Measurements from ENCODE around the gene INTS2. TPM values are rescaled to one million over a fixed set of nuclear protein-coding genes. Genes with fewer than 3 reads are reported as not detected.

Gene INTS2
- total RNA-seq, 2 experiments from 2014 or later: 8.5 to 8.7 TPM

- Mint-ChIP-seq H3K4me3 (no peak overlapping the region), H3K9me3 (no peaks in the 10 kb centered on the region), H3K27me3 (no peaks in the 10 kb centered on the region), H3K4me1 (ENCODE audit: low read depth) (no peaks in the 10 kb centered on the region), H3K27ac (no peak overlapping the region), H3K36me3 (ENCODE audit: low read depth) (no peaks in the 10 kb centered on the region)
- no peaks in the 10 kb centered on the region for H3K27me3 ChIP-seq (ENCODE audit: control insufficient read depth in 1 of 2, insufficient read depth in 2 of 2, low read length in 2 of 2)
- H3K9me3 ChIP-seq (ENCODE audit: control insufficient read depth in 1 of 2, insufficient read depth in 1 of 2, low read length in 2 of 2): no peaks in the 10 kb centered on the region
- ChIA-PET CTCF (no interaction called here), POLR2A (no interaction called here)
- TF ChIP-seq CTCF (IDR thresholded peaks at IDR 0.05): no peak
- H3K4me1 ChIP-seq (ENCODE audit: insufficient read depth, low read length): no peaks in the 10 kb centered on the region
- no peaks in the 10 kb centered on the region for H3K36me3 ChIP-seq (ENCODE audit: insufficient read depth, low read length)
- H3K27ac ChIP-seq (ENCODE audit: low read depth in 1 of 2, low read length in 2 of 2): no peak overlapping the region
- DNase-seq: no peak
- intact Hi-C loops (cut with DNase I, micrococcal nuclease): no loop called here
- no peak for ATAC-seq (ENCODE audit: poor library complexity)
- H3K4me3 ChIP-seq (ENCODE audit: low read length): no peak overlapping the region
These were observed 80.1 kb downstream of the INTS2 start for GRCh38 chr17:61847659-61848058.

GRCh38 chr17:61846761-61847375 lies 80.9 kb downstream of the INTS2 start:
- CTCF ChIA-PET: no interaction called here

GRCh38 chr17:61846088-61846487 lies 81.7 kb downstream of the INTS2 start:
- ChIA-PET CTCF (no interaction called here), POLR2A (no interaction called here)
- intact Hi-C loops (cut with DNase I, micrococcal nuclease): no loop called here
- no peaks in the 10 kb centered on the region for H3K9me3 Mint-ChIP-seq
- DNase-seq: no peak
- no peak overlapping the region for H3K4me3 Mint-ChIP-seq
- no peaks in the 10 kb centered on the region for H3K27me3 ChIP-seq (ENCODE audit: control insufficient read depth in 1 of 2, insufficient read depth in 2 of 2, low read length in 2 of 2)
- H3K4me1 Mint-ChIP-seq (ENCODE audit: low read depth): no peaks in the 10 kb centered on the region
- no peaks in the 10 kb centered on the region for H3K36me3 Mint-ChIP-seq (ENCODE audit: low read depth)
- no peak overlapping the region for H3K27ac Mint-ChIP-seq
- H3K4me1 ChIP-seq (ENCODE audit: insufficient read depth, low read length): no peaks in the 10 kb centered on the region
- no peaks in the 10 kb centered on the region for H3K36me3 ChIP-seq (ENCODE audit: insufficient read depth, low read length)
- ATAC-seq (ENCODE audit: poor library complexity): no peak
- H3K27me3 Mint-ChIP-seq: no peaks in the 10 kb centered on the region
- TF ChIP-seq CTCF (IDR thresholded peaks at IDR 0.05): no peak
- H3K9me3 ChIP-seq (ENCODE audit: control insufficient read depth in 1 of 2, insufficient read depth in 1 of 2, low read length in 2 of 2): no peaks in the 10 kb centered on the region
- H3K27ac ChIP-seq (ENCODE audit: low read depth in 1 of 2, low read length in 2 of 2): no peak overlapping the region
- no peak overlapping the region for H3K4me3 ChIP-seq (ENCODE audit: low read length)

More at GRCh38 chr17:61846761-61847375, 80.9 kb downstream of the INTS2 start:
- H3K27me3 Mint-ChIP-seq: no peaks in the 10 kb centered on the region
- H3K4me1 ChIP-seq (ENCODE audit: insufficient read depth, low read length): no peaks in the 10 kb centered on the region
- H3K4me3 Mint-ChIP-seq: no peak overlapping the region
- POLR2A ChIA-PET: no interaction called here
- H3K9me3 ChIP-seq (ENCODE audit: control insufficient read depth in 1 of 2, insufficient read depth in 1 of 2, low read length in 2 of 2): no peaks in the 10 kb centered on the region
- H3K36me3 ChIP-seq (ENCODE audit: insufficient read depth, low read length): no peaks in the 10 kb centered on the region
- no peak overlapping the region for H3K27ac Mint-ChIP-seq
- no peaks in the 10 kb centered on the region for H3K4me1 Mint-ChIP-seq (ENCODE audit: low read depth)
- ATAC-seq (ENCODE audit: poor library complexity): no peak
- H3K27me3 ChIP-seq (ENCODE audit: control insufficient read depth in 1 of 2, insufficient read depth in 2 of 2, low read length in 2 of 2): no peaks in the 10 kb centered on the region
- no peak overlapping the region for H3K27ac ChIP-seq (ENCODE audit: low read depth in 1 of 2, low read length in 2 of 2)
- H3K36me3 Mint-ChIP-seq (ENCODE audit: low read depth): no peaks in the 10 kb centered on the region
- no peaks in the 10 kb centered on the region for H3K9me3 Mint-ChIP-seq
- no peak overlapping the region for H3K4me3 ChIP-seq (ENCODE audit: low read length)
- DNase-seq: no peak
- TF ChIP-seq CTCF (IDR thresholded peaks at IDR 0.05): no peak
- intact Hi-C loops (cut with DNase I, micrococcal nuclease): no loop called here
